B cell (primary cell): Measurements from ENCODE around the gene RMDN3. TPM values are rescaled to one million over a fixed set of nuclear protein-coding genes. Genes with fewer than 3 reads are reported as not detected.
A peak's percentile ranks its signal among the peaks of the same experiment; 100 is the strongest.

Experiments
- ATAC-seq: fragments of 200-7000 bp; cut with Tn5 transposase; one replicate; pipeline ENCODE4 v1.10.0; 2021; ENCODE audit warnings: low read depth, mild to moderate bottlenecking, moderate number of reproducible peaks, moderate library complexity
- CTCF ChIA-PET: fragments of 350-600 bp; sonication (Branson Sonifier 250); formaldehyde crosslinking; loops from one replicate; lab custom pipeline; 2021; ENCODE audit warnings: antibody characterized with exemption, inconsistent platforms; lab: Charles Lee
- POLR2A ChIA-PET: fragments of 350-600 bp; sonication (Branson Sonifier 250); formaldehyde crosslinking; loops from one replicate; lab custom pipeline; 2021; ENCODE audit warnings: antibody characterized with exemption; lab: Charles Lee
- DNase-seq: peaks from one replicate; pipeline ENCODE4 v3.0.0; 2013
- H2AFZ ChIP-seq: 2 replicates; pipeline ENCODE4 v1.6.1; 2012; ENCODE audit warnings: mild to moderate bottlenecking, low read depth, low read length; ENCODE audit not compliant: insufficient read depth, poor library complexity, severe bottlenecking
- H3K27ac ChIP-seq, 2 donors: 1 replicate in 1 of 2; 2 replicates in 1 of 2; pipeline ENCODE4 v1.5.1; 2012 to 2013; ENCODE audit warnings: low read length in 2 of 2, mild to moderate bottlenecking in 2 of 2, moderate library complexity in 1 of 2
- H3K27me3 ChIP-seq, 4 experiments: fragments of 200-600 bp in 1 of 4; sonication (generic) in 1 of 4; replicated peaks in 1 of 4; 1 replicate in 2 of 4; 2 replicates in 2 of 4; pipeline versions ENCODE4 v1.6.1 to v1.7.0; 2013 to 2016; ENCODE audit warnings: low read length in 3 of 4, mild to moderate bottlenecking in 2 of 4, mixed read lengths in 1 of 4, moderate library complexity in 1 of 4; ENCODE audit not compliant: insufficient read depth in 4 of 4, control insufficient read depth in 3 of 4; ENCODE audit errors: control extremely low read depth in 1 of 4
- H3K36me3 ChIP-seq, 2 experiments: replicated peaks in 1 of 2; 1 replicate in 1 of 2; 2 replicates in 1 of 2; pipeline versions ENCODE4 v1.6.1 to v1.7.1; 2013; ENCODE audit warnings: low read length in 1 of 2; ENCODE audit not compliant: insufficient read depth in 2 of 2, control insufficient read depth in 1 of 2; ENCODE audit errors: control extremely low read depth in 1 of 2, extremely low read depth in 1 of 2
- H3K4me1 ChIP-seq, 2 donors: fragments of 200-600 bp in 1 of 2; sonication (generic) in 1 of 2; 1 replicate in 1 of 2; 2 replicates in 1 of 2; pipeline versions ENCODE4 v1.5.1 to v1.6.1; 2013 to 2017; ENCODE audit warnings: low read length in 2 of 2; ENCODE audit not compliant: control insufficient read depth in 2 of 2, insufficient read depth in 2 of 2
- H3K4me2 ChIP-seq: replicated peaks from 2 replicates; pipeline ENCODE3; 2012; ENCODE audit warnings: mild to moderate bottlenecking, low read depth, low read length; ENCODE audit not compliant: poor library complexity, severe bottlenecking
- H3K4me3 ChIP-seq, 5 experiments: fragments of 200-600 bp in 1 of 5; sonication (generic) in 1 of 5; 1 replicate in 3 of 5; 2 replicates in 2 of 5; pipeline versions ENCODE4 v1.5.1 to v1.7.0; 2011 to 2016; ENCODE audit warnings: low read length in 4 of 5, mild to moderate bottlenecking in 4 of 5, low read depth in 2 of 5, control low read depth in 1 of 5, moderate library complexity in 1 of 5; ENCODE audit not compliant: insufficient read depth in 1 of 5; ENCODE audit errors: control extremely low read depth in 1 of 5, extremely low read depth in 1 of 5
- H3K79me2 ChIP-seq: fragments of 200-600 bp; sonication (generic); one replicate; pipeline ENCODE4 v1.6.0; 2016; ENCODE audit warnings: low read length; ENCODE audit not compliant: control insufficient read depth, insufficient read depth
- H3K9ac ChIP-seq: fragments of 200-600 bp; sonication (generic); 2 replicates; pipeline ENCODE4 v1.6.1; 2017; ENCODE audit warnings: mild to moderate bottlenecking, low read length, moderate library complexity
- H3K9me3 ChIP-seq, 3 donors: one replicate each; pipeline versions ENCODE4 v1.6.1 to v1.7.1; 2013; ENCODE audit warnings: low read length in 2 of 3; ENCODE audit not compliant: control insufficient read depth in 2 of 3, insufficient read depth in 1 of 3; ENCODE audit errors: control extremely low read depth in 1 of 3
- H4K20me1 ChIP-seq: 2 replicates; pipeline ENCODE4 v1.6.0; 2012; ENCODE audit warnings: mild to moderate bottlenecking, low read length; ENCODE audit not compliant: insufficient read depth, control insufficient read depth, poor library complexity, severe bottlenecking
- H3K27ac Mint-ChIP-seq: one replicate; pipeline ENCODE4 v1.8.0; 2021; ENCODE audit warnings: mixed read lengths
- H3K27me3 Mint-ChIP-seq: one replicate; pipeline ENCODE4 v1.8.0; 2021; ENCODE audit warnings: mixed read lengths
- H3K4me1 Mint-ChIP-seq: one replicate; pipeline ENCODE4 v1.8.0; 2021; ENCODE audit warnings: mixed read lengths
- H3K4me3 Mint-ChIP-seq: one replicate; pipeline ENCODE4 v1.8.0; 2021; ENCODE audit warnings: mixed read lengths
- H3K9me3 Mint-ChIP-seq: one replicate; pipeline ENCODE4 v1.8.0; 2022; ENCODE audit warnings: mixed read lengths; ENCODE audit not compliant: insufficient read depth
- CTCF ChIP-seq: fragments of 200-600 bp; IDR thresholded peaks from one replicate; pipeline ENCODE4 v1.8.0; 2022; ENCODE audit warnings: antibody characterized with exemption, mild to moderate bottlenecking
- EZH2 ChIP-seq: IDR thresholded peaks from 2 replicates; pipeline ENCODE4 v1.6.1; 2012; ENCODE audit warnings: borderline replicate concordance, low read depth, mild to moderate bottlenecking, moderate library complexity, low read length; ENCODE audit not compliant: insufficient read depth, poor library complexity, severe bottlenecking
- WGBS: methylation state at CpG from one replicate; pipeline ENCODE4 v1.1.5; 2013; ENCODE audit warnings: missing lambda C conversion rate; ENCODE audit not compliant: insufficient coverage; 5-methylcytosine and 5-hydroxymethylcytosine counted together
- intact Hi-C: fragments of 100-400 bp; cut with micrococcal nuclease; formaldehyde crosslinking; loops from one replicate; pipeline ENCODE4 v1.10.0; 2022
- polyA plus RNA-seq: library from polyadenylated mRNA; depleted of rRNA; stranded (reverse); fragments of >200 nt; gene quantifications from 2 replicates; pipeline ENCODE4 v1.2.3, GENCODE V29; 2012
- total RNA-seq, 2 donors: library from RNA; stranded (reverse); fragments of 120-200 nt in 1 of 2; gene quantifications; 1 replicate in 1 of 2; 2 replicates in 1 of 2; pipeline versions ENCODE4 v1.2.3 to v1.2.4, GENCODE V29; 2013 to 2022

The RMDN3 gene
- total and polyA plus RNA-seq, 2 donors (not counting 1 experiment from before 2014, with no cell fraction given) = 12.4 to 22.1 TPM

DNA sequence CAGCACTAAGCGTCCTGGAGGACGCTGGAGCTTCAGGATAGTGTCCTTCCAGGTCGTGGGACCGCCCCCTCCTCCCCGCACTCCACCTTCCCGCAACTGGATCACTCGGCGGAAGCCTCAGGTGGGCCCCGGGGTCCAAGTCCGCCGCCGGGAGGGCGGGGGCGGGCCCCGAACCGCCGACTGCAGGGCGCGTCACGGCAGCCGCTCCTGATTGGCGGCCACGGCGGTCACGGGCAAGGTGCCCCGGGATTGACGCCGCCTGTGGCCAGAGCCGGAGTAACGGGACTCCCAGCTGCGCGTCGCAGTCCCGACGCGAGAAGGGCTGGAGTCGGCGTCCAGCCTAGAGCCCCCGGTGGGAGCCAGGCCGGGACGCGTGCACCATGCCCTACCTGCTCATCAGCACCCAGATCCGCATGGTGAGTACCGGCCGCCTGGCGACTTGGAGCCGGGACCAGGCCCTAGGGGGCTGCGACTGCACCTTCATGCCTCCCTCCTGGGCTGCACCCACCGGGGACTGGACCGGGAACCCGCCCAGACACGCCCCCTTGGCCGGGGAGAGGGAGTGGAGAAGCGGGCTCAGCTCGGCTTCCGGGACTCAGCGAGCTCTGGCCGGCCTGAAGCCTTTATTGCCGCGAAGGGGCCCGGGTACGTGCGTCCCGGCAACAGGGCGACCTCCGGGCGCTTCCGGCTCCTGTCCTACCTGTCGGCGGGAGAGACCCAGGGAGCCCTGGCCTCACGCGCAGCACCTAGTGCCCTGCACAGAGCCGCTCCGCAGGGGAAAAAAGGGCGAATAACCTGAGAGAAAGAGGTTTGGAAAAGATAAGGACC, 9.0 kb upstream of the RMDN3 start, which contains the start of gene GCHFR:
Gene GCHFR (plus strand): TSS at position 268 of the 828 bp plus-strand sequence. CDS start 113 bp downstream, at position 381.
- no peaks in the 10 kb centered on the region for H3K9me3 Mint-ChIP-seq
- peak within 1 kb of the TSS; percentile 89 for H3K4me3 Mint-ChIP-seq
- H3K27ac ChIP-seq = peak within 1 kb of the TSS; percentile 24 to 35
- no peaks in the 10 kb centered on the region for H4K20me1 ChIP-seq
- H3K9me3 ChIP-seq = no peaks in the 10 kb centered on the region
- peak within 1 kb of the TSS; percentile 92 for H2AFZ ChIP-seq
- ATAC-seq (peak; percentile 74), DNase-seq (peak; percentile 76)
- intact Hi-C loops = loop anchor here (1.0 kb wide), 1 partner anchor 9 kb away; the partner anchor contains the start of gene RMDN3
- WGBS = 1% methylated on average over 73 of the region's 75 CpGs
- H3K4me2 ChIP-seq = peak within 1 kb of the TSS; percentile 99
- no peaks in the 10 kb centered on the region for H3K27me3 ChIP-seq
- peaks cover 0 to 11% of the 10 kb centered on the region in 2 experiments for H3K36me3 ChIP-seq
- ChIA-PET POLR2A (interaction anchor here (0.6 to 1.6 kb wide), 4 partner anchors 13 to 94 kb away, joined by 3 to 8 read pairs (median 4); partner anchors contain the start of gene RAD51), CTCF (interaction anchor here (1.1 to 4.3 kb wide), 5 partner anchors 14 to 456 kb away, joined by 3 to 24 read pairs (median 4); partner anchors contain the start of genes PLCB2 and RAD51)
- H3K27me3 Mint-ChIP-seq = no peaks in the 10 kb centered on the region
- peak within 1 kb of the TSS; percentile 68 for H3K9ac ChIP-seq
- H3K79me2 ChIP-seq = no peaks in the 10 kb centered on the region
- peak within 1 kb of the TSS; percentile 51 to 87 (median 78) for H3K4me3 ChIP-seq
- H3K27ac Mint-ChIP-seq = peak within 1 kb of the TSS; percentile 68
- peaks cover 28 to 42% of the 10 kb centered on the region in 2 donors for H3K4me1 ChIP-seq
- H3K4me1 Mint-ChIP-seq = peaks cover 32% of the 10 kb centered on the region
- TF ChIP-seq EZH2 (no peak), CTCF (peak; percentile 41)
